ENCODE measurements around the gene SEM1.
"Not testable (repeated sequence)": the region's sequence is repeated elsewhere in the genome, so short reads cannot be mapped to it uniquely, and the experiment has no call there.

The SEM1 gene

DNA sequence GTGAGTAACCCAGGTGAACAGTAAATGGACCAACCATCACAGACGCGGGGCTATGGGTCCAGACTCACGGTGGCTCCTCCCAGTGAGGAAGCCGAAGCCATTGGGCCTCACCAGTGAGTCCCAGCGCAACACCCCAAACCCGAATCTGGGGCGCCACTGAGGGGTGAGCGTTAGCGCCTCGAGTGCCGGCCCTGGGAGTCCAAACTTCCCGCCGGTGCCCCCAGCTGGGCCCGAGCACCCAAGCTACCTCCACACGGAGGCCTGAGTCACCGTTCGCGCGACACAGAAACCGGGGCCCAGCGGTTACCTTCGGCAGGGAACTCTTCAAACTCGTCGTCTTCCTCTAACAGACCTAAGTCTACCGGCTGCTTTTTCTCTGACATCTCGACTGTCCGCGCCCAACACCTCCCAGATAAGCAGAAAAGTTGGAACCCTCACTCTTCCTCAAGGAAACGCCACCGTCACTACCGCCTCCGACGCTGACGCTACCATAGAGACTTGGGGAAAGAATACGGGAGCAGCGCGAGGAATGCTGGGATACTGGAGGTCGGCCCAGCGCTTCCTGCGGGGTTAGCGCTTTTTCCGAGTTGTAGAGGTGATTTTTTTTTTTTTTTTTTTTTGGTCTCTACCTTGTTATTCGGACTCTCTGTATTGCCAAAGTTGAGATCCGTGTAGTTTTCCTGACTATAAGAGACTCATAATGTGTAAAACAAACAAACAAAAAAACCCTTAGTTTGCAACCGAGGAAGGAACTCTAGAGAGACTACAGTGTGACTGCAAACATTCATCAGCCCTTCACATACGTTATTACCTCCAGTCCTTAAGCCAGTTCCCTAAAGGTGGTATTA is at the start of gene SEM1:
Gene SEM1 (minus strand): TSS at position 466 of the 848 bp plus-strand sequence. CDS start 83 bp downstream, at position 383.
- peak; percentile 9 to 90 (median 72) for DNase-seq

DNA sequence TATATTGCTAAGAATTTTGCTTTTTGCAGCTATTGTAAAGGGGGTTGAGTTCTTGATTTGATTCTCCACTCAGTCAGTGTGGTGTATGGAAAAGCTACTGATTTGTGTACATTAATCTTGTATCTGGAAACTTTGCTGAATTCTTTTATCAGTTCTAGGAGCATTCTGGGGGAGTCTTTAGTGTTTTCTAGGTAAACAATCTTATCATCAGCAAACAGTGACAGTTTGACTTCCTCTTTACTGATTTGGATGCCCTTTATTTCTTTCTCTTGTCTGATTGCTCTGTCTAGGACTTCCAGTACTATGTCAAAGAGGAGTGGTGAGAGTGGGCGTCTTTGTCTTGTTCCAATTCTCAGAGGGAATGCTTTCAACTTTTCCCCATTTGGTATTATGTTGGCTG is 48.2 kb upstream of the SEM1 start:
- DNase-seq = not testable (repeated sequence)

DNA sequence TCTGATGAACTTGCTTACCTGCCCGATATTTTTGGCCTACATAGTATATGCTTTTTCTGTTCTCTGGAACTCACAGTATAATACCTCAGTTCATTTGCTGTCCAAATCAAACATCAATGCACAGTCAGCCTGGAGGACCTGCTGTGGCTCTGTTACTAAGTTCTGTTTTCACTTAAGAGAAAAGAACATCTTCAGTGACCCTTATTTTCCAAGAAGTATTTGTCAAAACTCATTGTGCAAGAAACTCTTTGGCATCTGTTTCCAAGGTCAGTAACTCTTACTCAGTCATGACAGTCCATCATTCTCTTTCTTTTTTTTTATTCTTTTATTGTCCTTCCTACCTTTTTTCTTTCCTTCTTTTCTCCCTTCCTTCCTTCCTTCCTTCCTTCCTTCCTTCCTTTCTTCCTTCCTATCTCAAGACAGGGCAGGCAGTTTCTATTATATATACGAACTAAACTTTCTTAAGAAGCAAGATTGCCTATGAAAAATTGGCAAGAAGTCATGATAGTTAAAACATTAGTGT is 37.8 kb upstream of the SEM1 start:
- DNase-seq = no peak

GRCh38 chr7:96740130-96740529 is 30.5 kb upstream of the SEM1 start:
- DNase-seq = no peak

DNA sequence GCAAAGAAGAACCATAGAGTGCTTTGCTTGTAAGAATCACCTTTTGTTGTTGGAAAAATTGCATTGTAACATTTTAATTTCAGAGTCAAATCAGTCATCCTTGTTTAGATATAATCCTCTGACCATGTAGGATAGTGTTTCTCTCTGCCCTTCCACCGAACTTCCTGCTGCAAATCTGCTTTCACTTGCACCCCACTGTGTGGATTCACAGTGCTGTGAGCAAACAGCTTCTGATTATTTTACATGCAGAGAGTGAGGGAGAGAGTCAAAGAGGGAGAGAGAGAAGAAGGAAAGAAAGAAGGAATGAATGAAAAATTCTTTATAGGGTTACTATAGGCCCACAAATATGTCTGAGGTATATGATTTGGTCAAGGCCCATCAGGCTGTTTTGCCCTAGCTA is 30.0 kb upstream of the SEM1 start:
- no peak for DNase-seq

DNA sequence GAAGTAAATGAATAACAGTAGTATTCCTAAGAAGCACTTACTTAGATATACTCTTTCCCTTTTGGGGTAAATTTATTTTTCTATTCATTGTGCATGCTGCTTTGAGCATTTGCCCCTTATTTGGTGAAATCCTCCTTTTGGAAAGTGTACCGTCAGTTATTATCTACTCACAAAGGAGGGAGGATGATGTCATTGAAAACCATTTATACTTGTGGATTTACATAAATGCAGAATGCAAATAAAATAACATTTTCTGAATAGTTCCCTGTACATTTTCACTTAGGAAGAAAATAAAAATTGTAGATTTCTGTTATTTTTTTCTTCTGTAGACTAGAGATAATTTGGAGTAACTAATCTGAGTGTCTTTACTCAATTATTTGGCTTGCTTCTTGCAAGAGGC is 29.5 kb upstream of the SEM1 start:
- DNase-seq = no peak

DNA sequence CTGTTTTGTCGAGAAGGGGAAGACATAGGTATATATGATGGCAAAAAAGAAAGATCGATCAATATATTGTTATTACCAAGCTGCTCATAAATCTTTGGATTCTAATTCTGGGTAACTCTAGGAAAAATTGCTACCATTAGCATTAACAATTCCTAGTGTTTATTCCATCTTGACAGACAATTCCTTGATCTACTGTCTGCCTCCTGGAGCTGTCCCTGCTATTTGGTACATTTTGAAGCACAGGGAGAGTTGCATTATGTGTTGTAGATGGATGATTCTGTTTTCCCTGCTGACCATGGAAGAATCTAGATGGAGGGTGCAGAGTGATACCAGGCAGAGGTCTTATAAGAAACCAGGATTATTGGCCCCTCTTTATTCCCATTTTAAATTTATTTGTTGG is 29.1 kb upstream of the SEM1 start:
- DNase-seq = no peak

DNA sequence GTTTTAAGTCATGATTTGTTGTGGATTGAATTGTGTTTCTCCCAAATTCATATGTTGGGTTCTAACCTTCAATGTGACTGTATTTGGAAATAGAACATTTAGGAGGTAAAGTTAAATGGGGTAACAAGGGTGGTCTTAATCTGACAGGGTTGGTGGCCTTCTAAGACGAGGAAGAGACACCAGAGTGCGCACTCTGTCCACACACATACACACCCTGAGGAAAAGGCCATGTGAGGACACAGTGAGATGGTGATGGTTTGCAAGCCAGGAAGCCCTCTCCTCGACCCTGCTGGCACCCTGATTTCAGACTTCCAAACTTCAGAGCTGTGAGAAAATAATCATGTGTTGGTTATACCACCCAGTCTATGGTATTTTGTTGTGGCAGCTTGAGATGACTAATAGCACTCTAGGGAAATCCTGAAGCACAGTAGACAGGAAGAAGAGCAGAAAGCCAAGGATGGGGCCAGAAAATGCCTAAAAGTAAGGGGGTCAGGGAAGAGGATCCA is 28.0 kb upstream of the SEM1 start:
- DNase-seq = no peak

- no peak for DNase-seq
These were observed 24.7 kb upstream of the SEM1 start for GRCh38 chr7:96734343-96734742.

- no peak for DNase-seq
These were observed 20.2 kb upstream of the SEM1 start for GRCh38 chr7:96729820-96730219.

DNA sequence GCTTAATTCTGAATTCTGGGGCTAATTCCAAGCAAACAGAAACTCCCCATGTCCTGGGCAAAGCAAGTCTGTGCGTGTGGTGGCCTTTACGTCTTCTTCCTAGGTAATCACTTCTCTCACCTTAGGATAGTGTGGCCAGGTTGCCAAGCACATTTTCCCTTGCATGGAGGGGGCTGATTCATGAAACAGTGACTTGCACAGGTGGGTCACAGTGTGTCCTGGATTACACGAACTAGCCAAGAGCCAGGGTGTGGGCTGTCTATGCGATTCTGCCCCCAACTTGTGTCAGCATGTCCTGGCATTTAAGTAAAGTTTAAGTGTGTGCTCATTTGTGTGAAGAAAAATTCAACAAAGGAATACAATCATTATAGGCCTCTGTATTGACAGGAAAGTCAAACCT is 18.5 kb upstream of the SEM1 start:
- no peak for DNase-seq

DNA sequence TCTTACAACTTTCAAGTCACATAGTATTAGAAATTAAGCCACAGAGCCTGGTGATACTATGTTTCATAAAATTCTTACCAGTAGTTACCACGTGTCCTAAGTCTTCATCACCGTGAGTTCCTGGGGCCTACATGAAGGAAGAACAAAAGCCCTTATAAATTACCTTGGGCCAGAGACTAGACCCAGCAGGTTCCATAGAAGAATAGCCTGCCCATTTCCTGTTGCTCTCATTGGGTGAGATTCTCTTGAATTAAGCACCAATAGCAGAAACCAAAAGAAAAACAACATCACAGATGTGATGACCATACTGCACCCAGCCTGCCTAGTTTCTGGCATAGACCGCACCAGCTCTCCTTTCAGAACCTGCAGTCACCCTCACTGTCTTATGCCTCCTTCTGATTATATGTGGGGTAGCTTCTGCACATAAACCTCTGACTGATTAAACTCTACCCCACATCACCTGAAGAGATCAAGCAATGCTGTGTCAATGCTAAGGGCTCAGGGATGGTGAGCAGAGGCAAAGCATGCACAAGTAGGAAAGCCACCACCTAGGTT is 18.0 kb upstream of the SEM1 start:
- no peak for DNase-seq

- no peak for DNase-seq
These were observed 14.0 kb upstream of the SEM1 start for GRCh38 chr7:96723622-96724021.

- DNase-seq = not testable (repeated sequence)
These were observed 13.3 kb upstream of the SEM1 start for GRCh38 chr7:96722928-96723327.

DNA sequence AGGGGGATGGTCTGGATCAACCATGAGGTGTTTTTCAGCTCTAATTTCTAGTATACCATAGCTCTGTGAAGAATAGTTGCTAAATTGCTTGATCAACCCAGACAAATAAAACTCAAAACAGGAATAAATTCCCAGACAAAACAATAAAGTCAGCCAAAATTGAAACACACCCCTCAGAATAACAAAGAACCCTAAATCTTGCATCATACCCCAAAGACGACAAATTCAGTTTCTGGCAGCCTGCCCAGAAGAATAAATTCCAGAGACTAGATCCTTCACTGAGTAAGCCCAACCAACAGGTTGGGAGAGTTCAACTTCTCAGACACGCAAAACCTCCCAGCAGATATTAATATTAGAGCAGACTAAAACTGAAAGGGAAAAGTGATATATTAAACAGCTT is 11.2 kb upstream of the SEM1 start:
- DNase-seq = no peak

DNA sequence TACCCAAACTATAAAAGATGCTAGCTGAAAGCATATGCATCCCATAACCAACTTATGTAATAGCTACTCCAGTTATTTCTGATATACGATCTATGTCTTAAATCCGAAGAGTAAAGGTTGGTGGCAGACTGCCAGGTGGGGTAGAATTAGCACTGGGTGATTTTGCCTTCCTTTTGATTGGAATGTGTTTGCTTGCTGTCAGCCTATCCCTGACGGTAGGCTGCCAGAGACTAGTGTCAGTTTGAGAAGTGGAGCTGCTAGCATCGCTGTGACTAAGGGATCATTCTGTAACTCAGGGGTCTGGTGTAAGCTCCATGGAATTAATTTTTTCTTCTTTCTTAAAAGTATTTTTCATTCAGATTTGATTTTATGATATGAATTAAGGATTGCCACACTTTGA is 9.5 kb upstream of the SEM1 start:
- peak in 2 of 56 donors; percentile 1 for DNase-seq

DNA sequence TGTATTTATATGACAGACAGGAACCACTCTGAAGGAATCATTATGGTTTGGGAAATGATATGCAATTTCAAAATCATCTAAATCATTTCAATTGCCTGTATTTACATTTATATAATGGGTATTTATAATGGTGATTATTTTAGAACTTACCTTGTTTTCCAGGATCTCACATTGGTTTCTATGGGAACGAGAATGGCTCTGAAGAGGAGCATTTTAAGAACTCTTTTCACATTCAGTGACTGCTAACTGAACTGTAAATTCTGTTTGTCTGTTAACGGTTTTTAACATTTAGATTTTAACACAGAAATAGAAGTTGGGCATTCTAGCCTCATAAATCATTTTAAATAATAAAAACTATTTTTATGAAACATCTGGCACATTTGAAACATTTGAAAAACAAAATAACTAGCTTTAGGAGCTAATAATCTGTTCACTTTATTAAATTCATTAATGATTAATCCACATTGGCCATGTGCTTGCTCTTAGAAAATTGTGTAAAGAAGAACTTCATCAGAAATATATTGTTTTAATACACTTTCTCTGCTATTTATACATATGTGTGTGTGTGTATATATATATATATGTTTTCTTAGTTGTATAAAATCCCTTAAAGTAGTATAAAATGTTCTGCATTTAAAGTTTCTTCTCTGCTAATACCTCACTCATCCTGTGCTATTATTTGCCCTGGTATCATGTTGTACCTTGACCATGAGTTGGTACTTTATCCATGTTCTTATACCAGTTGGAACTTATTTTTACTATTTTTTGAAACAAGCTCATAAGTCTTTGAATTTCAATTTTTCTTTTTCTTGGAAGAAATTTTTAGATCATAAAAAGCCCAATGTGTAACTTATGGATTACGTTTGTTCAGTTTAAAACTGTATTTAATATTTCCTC is 8.7 kb upstream of the SEM1 start:
- DNase-seq = no peak

DNA sequence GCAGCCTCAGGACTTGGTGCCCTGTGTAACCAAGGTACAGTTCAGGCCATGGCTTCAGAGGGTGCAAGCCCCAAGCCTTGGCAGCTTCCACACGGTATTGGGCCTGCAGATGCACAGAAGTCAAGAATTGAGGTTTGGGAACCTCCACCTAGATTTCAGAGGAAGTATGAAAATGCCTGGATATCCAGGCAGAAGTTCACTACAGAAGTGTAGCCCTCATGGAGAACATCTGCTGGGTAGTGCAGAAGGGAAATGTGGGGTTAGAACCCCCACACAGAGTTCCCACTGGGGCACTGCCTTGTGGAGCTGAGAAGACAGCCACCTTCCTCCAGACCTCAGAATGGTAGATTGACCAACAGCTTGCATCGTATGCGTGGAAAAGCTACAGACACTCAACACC is 3.4 kb upstream of the SEM1 start:
- DNase-seq = no peak

GRCh38 chr7:96710544-96710943 is 898 bp upstream of the SEM1 start:
- DNase-seq = no peak

- no peak for DNase-seq
These were observed 774 bp downstream of the SEM1 start for GRCh38 chr7:96708872-96709271.

DNA sequence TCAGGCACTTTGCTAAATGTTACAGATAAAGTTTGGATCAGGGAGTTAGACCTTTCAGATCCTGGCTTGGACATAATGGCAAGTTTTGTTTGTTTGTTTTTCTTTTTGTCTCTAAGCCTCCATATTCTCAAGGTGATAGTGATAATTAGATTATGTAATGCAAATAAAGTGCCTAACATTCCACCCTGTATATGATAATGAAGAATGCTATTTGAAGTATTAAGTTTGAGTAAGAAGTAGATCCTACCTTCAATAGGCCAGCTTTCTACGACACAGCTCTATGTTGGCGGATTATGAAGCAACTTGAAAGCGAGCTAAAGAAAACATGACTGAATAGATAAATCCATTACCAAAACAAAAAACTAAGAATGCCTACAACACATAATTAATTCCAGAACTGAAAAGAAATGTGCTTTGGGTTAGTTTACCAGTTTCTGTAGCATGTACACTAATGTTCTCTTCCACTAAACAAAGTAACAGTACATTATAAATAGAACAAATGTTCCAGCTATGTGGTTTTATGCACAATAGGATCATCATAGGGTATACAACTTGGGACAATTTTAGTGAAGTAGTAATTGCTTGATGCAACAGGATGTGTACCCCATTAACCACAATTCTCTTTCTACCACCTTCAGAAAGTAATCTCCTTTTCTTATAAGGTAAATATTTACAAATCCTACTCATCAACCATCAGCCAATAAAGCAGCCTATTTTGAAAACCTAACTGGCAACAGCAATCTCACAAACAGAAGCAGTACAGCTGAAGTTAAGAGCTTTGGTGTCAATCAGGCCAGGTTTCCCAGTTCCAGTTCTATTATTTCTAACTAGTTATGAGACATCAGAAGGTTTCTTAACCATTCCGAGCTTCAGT is 1.5 kb downstream of the SEM1 start:
- DNase-seq = no peak
